Esophagus muscularis mucosa (tissue), 3 donors: ENCODE measurements around the gene BCR.

Experiments used
- CTCF ChIP-seq, 3 experiments: fragments of 200-600 bp in 2 of 3; fragments of 450-650 bp in 1 of 3; sonication (generic) in 2 of 3; IDR thresholded peaks; one replicate each; pipeline ENCODE4 v1.5.1; 2017 to 2019; ENCODE audit warnings: antibody characterized with exemption in 3 of 3, mild to moderate bottlenecking in 2 of 3, moderate library complexity in 1 of 3
- POLR2A ChIP-seq: fragments of 450-650 bp; IDR thresholded peaks from one replicate; pipeline ENCODE4 v1.6.1; 2017; ENCODE audit warnings: antibody characterized with exemption, moderate library complexity, mild to moderate bottlenecking, low read depth

- no peak for TF ChIP-seq CTCF (IDR thresholded peaks at IDR 0.05)
- no peak for TF ChIP-seq POLR2A
Measured at GRCh38 chr22:23210428-23211170, 30.3 kb downstream of the BCR start.
